Ishikawa (cell line): Measurements from ENCODE around the gene LRRC70.

Experiments
- CEBPB ChIP-seq: IDR thresholded peaks from 2 replicates; pipeline ENCODE4 v1.6.1; 2012
- CREB1 ChIP-seq: IDR thresholded peaks from 2 replicates; pipeline ENCODE4 v1.6.1; 2012; ENCODE audit warnings: low read depth
- EGR1 ChIP-seq: IDR thresholded peaks from 2 replicates; pipeline ENCODE4 v1.6.1; 2012
- EP300 ChIP-seq: IDR thresholded peaks from 2 replicates; pipeline ENCODE4 v1.6.1; 2012; ENCODE audit warnings: borderline replicate concordance
- FOXM1 ChIP-seq: IDR thresholded peaks from 2 replicates; pipeline ENCODE4 v1.6.1; 2012; ENCODE audit warnings: low read depth, borderline replicate concordance
- MAX ChIP-seq: IDR thresholded peaks from 2 replicates; pipeline ENCODE4 v1.6.1; 2012
- NFIC ChIP-seq: IDR thresholded peaks from 2 replicates; pipeline ENCODE4 v1.6.1; 2012
- RAD21 ChIP-seq: IDR thresholded peaks from 2 replicates; pipeline ENCODE4 v1.6.1; 2012; ENCODE audit warnings: low read depth
- REST ChIP-seq: IDR thresholded peaks from 2 replicates; pipeline ENCODE4 v1.6.1; 2012; ENCODE audit warnings: low read depth, mild to moderate bottlenecking
- TAF1 ChIP-seq: IDR thresholded peaks from 2 replicates; pipeline ENCODE4 v1.6.1; 2012; ENCODE audit warnings: low read depth, mild to moderate bottlenecking
- TCF12 ChIP-seq: IDR thresholded peaks from 2 replicates; pipeline ENCODE4 v1.6.1; 2012; ENCODE audit warnings: low read depth
- TEAD4 ChIP-seq: IDR thresholded peaks from 2 replicates; pipeline ENCODE4 v1.6.1; 2012
- USF1 ChIP-seq: IDR thresholded peaks from 2 replicates; pipeline ENCODE4 v1.6.1; 2012
- YY1 ChIP-seq: IDR thresholded peaks from 2 replicates; pipeline ENCODE4 v1.6.1; 2012; ENCODE audit warnings: low read depth
- ZBTB7A ChIP-seq: IDR thresholded peaks from 2 replicates; pipeline ENCODE4 v1.6.1; 2012; ENCODE audit warnings: low read depth

LRRC70 gene

GRCh38 chr5:62581836-62582597 lies 3.4 kb downstream of the LRRC70 start:
- TF ChIP-seq RAD21, result no peak
- no peak for TF ChIP-seq TEAD4
- TF ChIP-seq CREB1, result no peak
- TF ChIP-seq MAX, result no peak
- no peak for TF ChIP-seq USF1
- TF ChIP-seq CEBPB, result no peak
- TF ChIP-seq REST, result no peak
- TF ChIP-seq EP300, result no peak
- TF ChIP-seq EGR1, result no peak
- TF ChIP-seq YY1, result no peak
- no peak for TF ChIP-seq NFIC
- no peak for TF ChIP-seq FOXM1
- TF ChIP-seq ZBTB7A, result no peak
- no peak for TF ChIP-seq TCF12
- TF ChIP-seq TAF1, result no peak

GRCh38 chr5:62584391-62584790 lies 5.8 kb downstream of the LRRC70 start:
- TF ChIP-seq CEBPB (no peak), TEAD4 (no peak), TAF1 (no peak), ZBTB7A (no peak), RAD21 (no peak), REST (no peak), EP300 (no peak), EGR1 (no peak), USF1 (no peak), TCF12 (no peak), FOXM1 (no peak), CREB1 (no peak), MAX (no peak), YY1 (no peak), NFIC (no peak)

GRCh38 chr5:62585306-62585705 lies 6.7 kb downstream of the LRRC70 start:
- TF ChIP-seq NFIC (no peak), CEBPB (no peak), EP300 (no peak), MAX (no peak), FOXM1 (no peak), USF1 (no peak), ZBTB7A (no peak), RAD21 (no peak), TEAD4 (no peak), EGR1 (no peak)

GRCh38 chr5:62585751-62586150 lies 7.1 kb downstream of the LRRC70 start:
- TF ChIP-seq ZBTB7A (no peak), TEAD4 (no peak), EP300 (no peak), YY1 (no peak), MAX (no peak), FOXM1 (no peak), TAF1 (no peak), CREB1 (no peak), TCF12 (no peak)

- no peak for TF ChIP-seq YY1
- TF ChIP-seq NFIC, result no peak
- no peak for TF ChIP-seq USF1
- TF ChIP-seq CEBPB, result no peak
Measured at GRCh38 chr5:62587737-62588136, 9.1 kb downstream of the LRRC70 start.
